Colon (tissue), 2 donors: ENCODE data around the gene DHX57.

Experiments
- FAIRE-seq: peaks from 2 replicates; lab custom pipeline; 2012; peaks lifted over from hg19 to GRCh38; lab: Jason Lieb, UNC
- donor health status: control.
- donor health status: control.

The DHX57 gene

GRCh38 chr2:38751596-38752410, 123.9 kb downstream of the DHX57 start:
- FAIRE-seq: no peak

- no peak for FAIRE-seq
Measured at GRCh38 chr2:38750891-38751595, 124.7 kb downstream of the DHX57 start, which contains the start of gene SRSF7. TSS of gene SRSF7 (minus strand) at chr2:38751361. CDS start at chr2:38751256, 105 bp downstream.

- no peak for FAIRE-seq
Measured at GRCh38 chr2:38750011-38750890, 125.5 kb downstream of the DHX57 start.

- FAIRE-seq: no peak
Measured at GRCh38 chr2:38748943-38749804, 126.6 kb downstream of the DHX57 start.

GRCh38 chr2:38748391-38748790, 127.3 kb downstream of the DHX57 start:
- FAIRE-seq: no peak

GRCh38 chr2:38747819-38748218, 127.9 kb downstream of the DHX57 start:
- no peak for FAIRE-seq
